GM18909 (cell line): ENCODE data around the gene RSPH10B2.
"Not testable (repeated sequence)": the region's sequence is repeated elsewhere in the genome, so short reads cannot be mapped to it uniquely, and the experiment has no call there.

Experiments
- ATAC-seq: cut with Tn5 transposase; IDR thresholded peaks from one replicate; pipeline ENCODE4 v1.9.1; 2021; ENCODE audit warnings: mild to moderate bottlenecking; ENCODE audit not compliant: unreplicated experiment, poor library complexity

RSPH10B2 gene

GRCh38 chr7:6835521-6835920 lies 81.6 kb downstream of the RSPH10B2 start:
- not testable (repeated sequence) for ATAC-seq

- not testable (repeated sequence) for ATAC-seq
Measured at GRCh38 chr7:6837081-6837480, 83.2 kb downstream of the RSPH10B2 start.

DNA sequence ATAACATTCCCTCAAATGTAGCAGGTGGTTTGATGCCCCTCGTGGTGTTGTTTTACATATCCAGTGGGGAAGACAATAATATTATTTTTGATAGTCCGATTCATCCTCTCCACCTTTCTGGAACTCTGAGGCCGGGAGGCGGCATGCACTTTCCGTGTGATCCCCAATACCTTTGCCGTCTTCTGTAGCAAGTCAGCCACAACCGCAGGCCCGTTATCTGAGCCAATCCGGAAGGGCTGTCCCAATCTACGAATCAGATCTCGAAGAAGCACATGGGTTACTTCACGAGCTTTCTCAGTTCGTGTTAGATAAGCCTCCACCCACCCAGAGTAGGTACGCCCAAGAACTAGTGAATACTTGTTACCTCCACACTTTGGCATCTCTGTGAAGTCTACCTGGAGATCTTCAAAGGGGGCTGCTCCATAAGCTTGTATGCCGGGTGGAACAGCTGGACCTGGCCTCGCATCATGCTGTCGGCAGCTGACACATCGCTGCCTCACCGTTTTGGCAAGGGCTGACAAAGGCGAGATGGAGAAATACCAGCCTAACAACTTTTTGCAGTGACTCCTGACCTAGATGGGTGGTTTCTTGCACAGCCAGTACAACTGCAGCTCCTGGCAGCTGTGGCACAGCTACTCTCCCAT lies 88.5 kb downstream of the RSPH10B2 start:
- not testable (repeated sequence) for ATAC-seq

GRCh38 chr7:6843092-6843491 lies 89.2 kb downstream of the RSPH10B2 start:
- not testable (repeated sequence) for ATAC-seq

DNA sequence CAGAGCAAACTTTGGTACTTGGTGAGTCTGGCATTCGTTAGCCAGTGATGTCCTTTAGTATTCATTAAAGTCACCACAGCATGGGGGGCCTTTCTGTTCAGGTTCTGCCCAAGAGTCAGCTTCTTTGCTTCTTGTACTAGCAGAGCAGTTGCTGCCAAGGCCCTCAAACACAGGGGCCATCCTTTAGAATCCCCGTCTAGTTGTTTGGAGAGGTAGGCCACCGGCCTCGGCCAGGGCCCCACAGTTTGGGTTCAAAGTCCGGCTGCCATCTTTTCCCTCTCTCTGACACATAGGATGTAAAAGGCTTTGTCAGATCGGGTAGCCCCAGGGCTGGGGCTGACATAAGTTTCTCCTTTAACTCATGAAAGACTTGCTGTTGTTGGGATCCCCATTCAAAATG lies 89.8 kb downstream of the RSPH10B2 start:
- ATAC-seq: not testable (repeated sequence)

- not testable (repeated sequence) for ATAC-seq
Measured at GRCh38 chr7:6845971-6846449, 92.1 kb downstream of the RSPH10B2 start.

DNA sequence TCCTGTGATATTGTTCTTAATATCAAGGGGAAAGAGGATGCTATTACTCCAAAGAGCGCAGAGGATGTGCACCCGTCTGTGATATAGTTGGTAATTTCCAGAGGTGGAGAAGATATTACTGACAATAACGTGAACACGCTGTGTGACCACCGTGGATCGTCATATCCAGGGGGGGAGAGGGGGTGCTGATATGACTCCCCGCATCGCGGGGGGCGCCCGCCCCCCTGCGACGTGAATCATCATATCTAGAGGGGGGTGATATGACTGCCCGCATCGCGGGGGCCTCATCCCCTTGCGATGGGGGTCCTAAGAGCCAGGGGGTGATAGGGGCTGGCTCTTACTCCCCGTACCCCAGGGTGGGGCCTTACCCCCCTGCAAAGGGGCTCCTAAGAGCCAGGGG lies 93.8 kb downstream of the RSPH10B2 start:
- not testable (repeated sequence) for ATAC-seq
